Measurements from ENCODE around the gene ABCD1.
"Not testable (repeated sequence)": the region's sequence is repeated elsewhere in the genome, so short reads cannot be mapped to it uniquely, and the experiment has no call there.

ABCD1 gene

DNA sequence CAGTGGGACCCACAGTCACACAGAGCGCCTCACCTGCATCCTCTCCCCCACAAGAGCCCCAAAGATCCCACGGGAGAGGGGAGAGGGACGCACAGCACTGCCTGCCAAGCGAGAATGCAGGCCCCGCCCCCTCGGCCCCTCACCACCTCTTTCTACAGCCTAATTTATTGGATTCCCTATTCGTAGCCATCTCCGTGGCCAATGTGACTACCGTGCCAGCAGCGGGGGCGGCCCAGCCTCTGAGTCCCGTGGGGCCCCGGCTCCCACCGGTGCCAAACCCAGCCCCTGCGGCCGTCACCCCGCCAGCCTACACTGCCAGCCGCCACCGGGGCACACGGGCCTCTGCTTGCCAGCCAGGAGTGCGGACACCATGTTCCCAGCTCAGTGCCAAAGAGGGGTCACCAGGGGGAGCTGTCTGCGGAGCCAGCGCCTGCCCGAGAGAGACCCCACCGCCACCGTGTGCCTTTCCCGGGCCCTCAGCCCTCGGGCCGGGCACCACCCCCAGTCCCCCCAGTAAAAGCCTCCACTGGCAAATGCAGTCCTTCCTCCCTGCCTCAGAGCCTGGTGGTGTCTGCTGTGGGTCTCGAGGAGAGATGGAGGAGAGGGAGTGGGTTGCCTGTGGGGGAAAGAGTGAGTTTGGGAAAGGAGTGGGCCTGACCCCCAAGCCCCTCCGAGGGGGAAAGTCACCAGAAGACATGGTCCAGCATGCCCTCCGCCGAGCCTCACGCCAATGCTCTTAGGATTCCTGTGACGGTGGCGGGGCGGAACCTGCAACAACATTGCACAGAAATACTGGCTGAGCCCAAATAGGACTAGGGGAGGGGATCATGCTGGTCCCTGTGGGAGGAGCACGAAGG, 19.8 kb downstream of the ABCD1 start:
- H3K4me3 ChIP-seq (ENCODE audit: low read length): no peak overlapping the region
- no peak for DNase-seq (ENCODE audit: low read depth, low spot score)

DNA sequence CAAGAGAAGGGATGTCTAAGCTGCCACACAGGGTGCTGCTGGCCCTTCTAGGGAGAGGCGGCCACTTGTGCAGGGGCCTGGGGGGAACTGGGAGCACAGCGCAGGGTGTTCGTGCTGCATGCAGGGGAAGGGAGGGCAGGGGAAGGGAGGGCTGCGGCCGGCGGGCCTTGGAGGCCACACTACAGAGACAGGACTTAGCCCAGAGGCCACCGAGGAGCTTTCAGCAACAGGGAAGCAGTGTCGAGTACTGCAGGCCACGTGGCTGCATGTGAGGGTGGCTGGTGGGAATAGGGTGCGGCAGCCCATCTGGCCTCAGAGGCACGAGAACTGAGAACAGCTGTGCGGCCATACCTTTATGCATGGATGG, 20.4 kb downstream of the ABCD1 start:
- not testable (repeated sequence) for H3K4me3 ChIP-seq (ENCODE audit: low read length); DNase-seq (ENCODE audit: low read depth, low spot score)

DNA sequence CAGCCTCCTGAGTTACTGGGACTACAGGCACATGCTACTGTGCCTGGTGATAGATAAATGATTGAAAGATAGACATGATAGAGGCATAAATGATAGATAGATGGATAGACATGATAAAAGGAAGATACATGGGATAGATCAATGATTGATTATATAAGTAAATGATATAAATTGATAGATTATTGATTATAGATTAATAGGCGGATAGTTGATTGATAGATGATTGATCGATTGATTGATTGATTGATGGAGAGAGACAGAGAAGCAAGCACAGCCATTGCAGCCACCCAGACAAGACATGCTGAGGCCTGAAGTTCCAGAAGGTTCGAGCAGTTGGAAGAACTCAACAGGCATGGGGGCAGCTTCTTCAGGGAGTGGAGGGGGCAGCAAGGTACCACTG, 21.7 kb downstream of the ABCD1 start:
- H3K4me3 ChIP-seq (ENCODE audit: low read length): no peak overlapping the region
- no peak for DNase-seq (ENCODE audit: low read depth, low spot score)

DNA sequence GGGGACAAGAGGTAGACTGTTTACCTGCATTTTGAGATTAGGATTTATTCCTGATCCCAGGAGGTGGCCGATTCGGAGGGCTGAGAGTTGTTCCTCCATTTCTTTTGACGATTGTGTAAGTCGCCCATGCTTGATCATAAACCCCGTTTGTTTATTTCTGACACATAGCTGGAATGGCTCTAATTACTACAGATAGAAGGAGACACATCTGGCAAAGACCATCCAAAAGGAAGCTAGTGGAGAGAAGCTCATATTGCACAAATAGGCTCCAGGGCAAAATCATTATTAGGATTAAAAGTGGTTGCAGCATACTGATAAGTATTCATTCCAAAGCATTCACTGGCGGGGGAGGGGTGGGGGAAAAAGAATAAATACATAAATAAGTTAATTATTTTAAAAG, 22.3 kb downstream of the ABCD1 start:
- H3K4me3 ChIP-seq (ENCODE audit: low read length); DNase-seq (ENCODE audit: low read depth, low spot score): not testable (repeated sequence)

DNA sequence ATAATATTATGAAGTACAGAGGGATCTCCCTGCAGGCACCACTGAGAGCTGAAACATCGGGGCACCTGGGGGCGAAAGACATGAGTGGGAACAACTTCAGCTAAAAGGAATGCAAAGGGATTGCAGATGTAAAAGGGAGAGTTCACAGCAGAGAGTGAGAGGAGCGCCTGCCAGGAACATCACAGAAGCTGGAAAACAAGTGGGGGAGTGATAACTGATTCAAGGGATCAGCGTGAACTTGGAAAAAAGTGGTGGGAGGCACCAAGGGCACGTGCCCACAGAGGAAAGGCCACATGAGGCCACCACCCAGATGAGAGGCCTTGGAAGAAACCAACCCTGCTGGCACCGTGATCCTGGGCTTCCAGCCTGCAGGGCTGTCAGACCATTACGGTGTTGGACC, 24.4 kb downstream of the ABCD1 start:
- DNase-seq (ENCODE audit: low read depth, low spot score); H3K4me3 ChIP-seq (ENCODE audit: low read length): not testable (repeated sequence)

DNA sequence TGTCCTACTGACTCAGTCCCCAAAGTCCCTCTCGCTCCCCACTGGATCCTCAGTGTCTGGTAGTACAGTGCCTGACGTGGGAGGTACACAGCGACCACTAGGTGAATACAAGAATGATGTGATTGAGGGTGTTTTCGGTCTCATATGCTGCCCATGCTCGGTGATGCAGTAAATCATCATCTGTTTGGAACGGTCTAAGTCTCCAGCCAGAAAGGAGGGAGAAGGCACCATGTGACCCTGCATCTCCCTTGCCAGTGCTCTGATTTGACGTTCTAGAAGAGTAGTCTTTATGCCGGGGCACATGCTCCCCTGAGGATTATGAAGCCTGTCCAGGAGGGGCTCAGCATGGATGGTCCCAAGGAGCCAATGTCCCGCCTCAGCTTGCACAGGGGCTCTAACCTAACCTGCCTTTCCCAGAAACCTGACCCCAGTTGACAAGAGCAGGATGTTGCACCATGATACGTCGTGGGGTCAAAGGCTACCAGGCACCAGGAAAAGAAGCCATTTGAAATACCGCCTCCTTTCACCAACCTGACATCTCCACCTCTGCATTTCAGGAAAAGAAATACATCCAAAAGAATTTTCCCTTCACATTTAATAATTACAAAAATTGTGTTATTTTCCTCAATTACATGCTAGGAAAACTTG, 25.6 kb downstream of the ABCD1 start:
- H3K4me3 ChIP-seq (ENCODE audit: low read length): no peak overlapping the region
- no peak for DNase-seq (ENCODE audit: low read depth, low spot score)

DNA sequence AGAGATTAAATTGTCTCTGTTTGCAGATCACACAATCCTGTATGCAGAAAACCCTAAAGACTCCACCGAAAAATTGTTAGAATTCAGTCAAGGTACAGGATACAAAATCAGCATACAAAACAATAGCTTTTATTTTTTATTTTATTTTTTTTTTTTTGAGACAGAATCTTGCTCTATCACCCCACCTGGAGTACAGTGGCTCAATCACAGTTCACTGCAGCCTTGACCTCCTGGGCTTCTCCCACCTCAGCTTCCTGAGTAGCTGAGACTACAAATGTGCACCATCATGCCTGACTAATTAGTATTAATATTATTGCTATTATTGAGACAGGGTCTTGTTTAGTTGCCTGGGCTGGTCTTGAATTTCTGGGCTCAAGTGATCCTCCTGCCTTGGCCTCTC, 30.5 kb downstream of the ABCD1 start:
- DNase-seq (ENCODE audit: low read depth, low spot score): no peak
- H3K4me3 ChIP-seq (ENCODE audit: low read length): no peak overlapping the region

DNA sequence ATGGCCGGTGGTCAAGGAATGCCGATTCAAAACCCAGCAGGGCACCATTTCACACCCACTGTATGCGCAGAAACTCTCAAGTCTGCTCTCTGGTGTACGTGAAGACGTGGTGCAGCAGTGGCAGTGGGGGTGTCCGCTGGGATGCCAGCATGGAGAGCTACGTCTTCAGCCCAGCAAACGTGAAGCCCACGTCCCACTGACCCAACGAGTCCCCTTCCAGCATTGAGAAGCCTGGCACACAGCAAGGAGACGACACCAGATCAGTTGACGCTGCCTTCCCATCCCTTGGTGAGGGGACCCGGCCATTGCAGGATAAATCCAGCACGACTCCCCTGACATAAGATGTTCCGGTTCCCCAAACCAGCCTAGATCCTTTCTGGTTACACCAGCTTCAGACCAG, 37.2 kb downstream of the ABCD1 start:
- H3K4me3 ChIP-seq (ENCODE audit: low read length): no peak overlapping the region
- no peak for DNase-seq (ENCODE audit: low read depth, low spot score)

DNA sequence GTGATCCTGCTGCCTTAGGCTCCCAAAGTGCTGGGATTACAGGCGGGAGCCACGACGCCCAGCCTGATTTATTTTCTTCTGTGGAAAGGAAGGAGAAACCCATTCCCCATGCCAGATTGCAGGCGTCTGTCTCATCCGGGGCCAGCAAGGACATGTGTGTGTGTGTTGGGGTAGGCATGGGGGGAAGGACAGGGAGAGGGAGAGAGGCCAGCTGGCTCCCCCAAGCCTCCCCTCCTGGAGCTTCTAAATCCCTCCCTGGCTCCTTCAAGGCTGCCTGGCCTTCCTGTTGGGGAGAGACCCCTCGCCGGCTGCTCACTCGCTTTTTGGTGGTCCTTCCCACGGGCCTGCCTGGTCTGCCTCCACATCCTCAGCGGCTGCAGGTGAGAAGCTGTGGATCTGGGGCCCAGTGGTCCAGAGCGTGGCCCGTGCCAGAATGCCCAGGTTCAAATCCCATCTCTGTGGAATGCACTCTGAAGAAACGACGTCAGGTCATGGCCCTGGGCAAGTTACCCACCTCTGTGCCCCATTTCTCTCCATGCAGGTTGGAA, 38.0 kb downstream of the ABCD1 start:
- no peak overlapping the region for H3K4me3 ChIP-seq (ENCODE audit: low read length)
- DNase-seq (ENCODE audit: low read depth, low spot score): no peak

DNA sequence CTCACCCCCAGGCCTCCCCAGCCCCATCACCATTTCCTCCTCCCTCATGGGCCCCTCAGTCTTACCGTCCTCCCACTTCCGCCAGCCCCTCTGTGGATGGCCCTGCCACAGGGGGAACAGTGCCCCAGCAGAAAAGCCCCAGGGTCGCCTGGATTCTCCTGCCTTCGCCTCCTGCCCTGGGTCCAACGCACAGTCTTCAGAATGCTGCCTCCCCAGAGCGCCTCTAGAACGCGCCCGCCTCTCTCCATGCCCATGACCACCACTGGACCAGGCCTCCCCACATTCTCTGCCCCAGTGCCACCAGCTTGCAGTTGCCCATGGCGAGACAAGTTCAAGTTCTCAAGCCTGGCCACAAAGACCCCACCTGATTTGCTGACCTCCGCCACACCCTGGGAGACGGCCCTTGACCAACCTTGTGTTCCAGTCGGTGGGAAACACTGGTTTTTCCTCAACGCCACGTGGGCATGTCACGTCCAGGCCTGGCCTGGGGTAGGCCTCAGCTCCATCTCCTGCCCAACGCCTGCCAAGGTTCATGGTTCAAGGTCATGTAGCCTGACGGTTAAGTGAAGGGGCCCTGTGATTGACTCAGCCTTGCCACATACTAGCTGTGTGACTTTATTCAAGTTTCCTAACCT, 38.8 kb downstream of the ABCD1 start:
- no peak for DNase-seq (ENCODE audit: low read depth, low spot score)
- H3K4me3 ChIP-seq (ENCODE audit: low read length): no peak overlapping the region

DNA sequence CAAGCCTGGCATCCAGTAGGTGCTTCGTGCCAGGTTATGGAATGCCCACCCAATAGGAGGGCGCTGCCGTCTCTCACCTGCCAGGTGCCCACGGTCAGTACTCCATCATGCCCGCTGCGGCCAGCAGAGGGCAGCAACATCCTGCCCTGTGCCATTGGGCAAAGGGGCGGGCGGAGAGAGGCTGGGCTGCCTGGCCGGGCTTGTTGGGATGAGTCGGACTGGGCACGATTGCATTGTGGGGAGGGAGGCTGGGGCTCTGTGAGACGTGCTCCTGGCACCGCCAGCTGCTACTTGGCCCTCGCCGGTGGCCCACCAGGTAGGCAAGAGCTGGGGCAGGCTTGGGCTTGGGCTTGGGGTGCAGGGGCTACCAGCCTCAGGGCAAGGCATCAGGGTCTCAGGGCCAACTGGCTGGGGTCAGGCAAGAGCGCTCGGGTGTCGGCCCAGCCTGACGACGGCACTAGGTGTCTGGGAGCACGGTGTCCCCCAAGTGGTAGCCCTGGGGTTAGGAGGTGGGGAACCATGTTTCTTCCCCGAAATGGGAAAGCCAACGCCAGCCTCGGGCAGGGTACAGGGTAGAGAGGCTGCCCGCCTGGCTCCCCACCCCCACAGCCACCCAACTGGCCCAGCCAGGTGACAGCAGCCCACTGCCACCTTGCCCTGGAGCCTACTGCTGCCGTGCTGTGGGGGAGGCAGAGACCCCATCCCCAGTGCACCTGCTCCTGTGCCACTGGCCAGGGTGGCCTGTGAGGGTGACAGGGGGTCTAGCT, 39.5 kb downstream of the ABCD1 start, which contains the start of gene PLXNB3:
TSS of gene PLXNB3 (plus strand) at position 261 of the 767 bp plus-strand sequence. CDS start 1,287 bp downstream, outside the sequence.
- H3K4me3 ChIP-seq (ENCODE audit: low read length): no peak within 1 kb of the TSS
- peak; percentile 26 for DNase-seq (ENCODE audit: low read depth, low spot score)

DNA sequence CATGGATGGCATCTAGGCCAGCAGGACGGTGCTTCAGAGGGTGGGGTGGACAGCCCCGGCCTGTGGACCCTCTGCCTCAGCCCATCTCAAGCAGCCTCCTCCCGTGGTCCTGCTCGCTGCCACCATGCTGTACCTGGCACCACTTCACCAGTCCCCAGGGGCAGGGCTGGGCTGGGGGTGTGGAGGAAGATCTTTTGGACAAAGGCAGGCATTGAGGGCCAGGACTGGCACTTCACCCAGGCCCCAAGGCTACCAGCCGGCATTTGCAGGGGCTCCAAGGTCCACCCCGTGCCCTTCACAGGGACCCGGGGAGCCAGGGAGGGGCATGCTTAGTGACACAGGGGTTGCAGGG, 40.1 kb downstream of the ABCD1 start:
- no peak overlapping the region for H3K4me3 ChIP-seq (ENCODE audit: low read length)
- no peak for DNase-seq (ENCODE audit: low read depth, low spot score)

DNA sequence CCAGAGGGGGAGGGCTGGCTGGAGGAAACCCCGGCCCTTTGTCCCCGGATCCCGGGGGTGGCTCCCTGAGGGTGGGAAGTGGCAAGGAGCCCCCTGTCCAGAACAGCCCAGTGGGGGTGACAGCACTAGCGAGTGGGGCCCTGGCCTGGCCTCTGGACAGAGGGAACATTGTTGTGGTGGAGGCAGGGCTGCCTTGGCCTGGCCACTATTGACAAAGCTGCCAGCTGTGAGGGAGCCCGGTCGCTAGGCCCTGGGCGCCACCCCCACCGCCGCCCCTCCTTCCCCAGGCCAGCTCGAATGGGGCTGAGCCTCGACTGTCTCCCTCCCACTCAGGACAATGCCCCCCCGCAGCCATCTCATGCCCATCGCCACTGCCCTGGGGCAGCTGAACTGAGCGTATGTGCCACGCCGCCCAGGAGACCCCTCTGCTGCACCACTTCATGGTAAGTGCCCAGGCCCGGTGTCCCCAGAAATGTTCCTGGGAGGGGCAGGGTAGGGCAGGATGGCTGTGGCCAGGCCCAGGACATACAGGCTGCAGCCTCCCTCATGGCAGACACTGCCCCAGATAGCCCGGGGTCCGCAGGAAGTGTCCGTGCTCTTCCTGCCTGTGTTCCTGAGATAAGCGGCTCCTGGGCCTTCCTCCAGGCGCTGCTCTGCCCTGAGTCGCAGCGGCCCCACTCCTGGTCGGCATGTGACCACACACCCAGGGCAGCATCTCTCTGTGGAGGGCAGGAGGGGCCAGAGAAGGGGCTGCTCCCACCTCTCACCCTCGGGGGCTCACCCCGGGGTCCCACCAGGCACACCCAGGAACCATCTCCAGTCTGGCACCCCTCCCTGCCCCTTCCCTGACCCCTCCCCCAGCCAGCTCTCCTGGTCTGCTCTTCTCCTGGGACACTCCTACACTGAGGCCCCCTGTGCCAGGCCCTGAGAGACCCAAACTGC, 40.8 kb downstream of the ABCD1 start:
- H3K4me3 ChIP-seq (ENCODE audit: low read length): no peak overlapping the region; the same call in 1 of the 2 replicates
- DNase-seq (ENCODE audit: low read depth, low spot score): no peak

DNA sequence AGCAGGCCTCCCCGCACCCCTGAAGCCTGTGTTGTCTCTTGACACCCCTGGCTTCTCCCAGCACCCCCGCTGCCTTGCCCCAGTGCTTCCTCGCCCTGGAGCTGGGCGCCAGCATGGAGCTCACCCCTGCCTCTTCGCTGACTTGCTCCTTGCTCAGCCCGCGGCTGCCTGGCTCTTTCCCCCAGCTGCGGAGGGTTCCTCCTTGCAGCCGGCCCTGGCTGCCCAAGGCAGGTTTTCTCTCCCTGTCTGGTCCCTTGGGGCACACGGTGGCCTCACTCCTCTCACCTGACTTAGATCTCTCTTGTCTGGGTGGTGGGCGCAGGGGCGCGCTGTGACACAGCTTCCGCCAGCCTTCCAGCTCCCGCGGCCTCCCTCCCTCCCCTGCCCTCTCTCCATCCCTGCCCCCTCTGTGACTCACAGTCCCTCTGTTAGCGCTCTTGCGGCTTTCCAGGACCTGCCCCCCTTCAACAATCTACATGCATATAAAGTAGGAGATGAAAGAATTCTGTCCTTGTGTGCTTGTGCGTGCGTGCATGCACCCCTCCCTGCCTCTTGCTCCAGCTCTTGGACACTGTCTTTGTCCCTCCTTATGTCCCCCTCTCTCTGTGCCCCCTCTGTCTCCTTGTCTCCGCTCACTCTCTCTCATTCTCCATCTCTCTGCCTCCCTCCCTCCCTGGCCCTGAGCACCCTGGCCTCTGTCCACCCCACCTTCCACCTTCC, 41.6 kb downstream of the ABCD1 start:
- peak; percentile 45 for DNase-seq (ENCODE audit: low read depth, low spot score)
- H3K4me3 ChIP-seq (ENCODE audit: low read length): peak overlapping the region; percentile 27

DNA sequence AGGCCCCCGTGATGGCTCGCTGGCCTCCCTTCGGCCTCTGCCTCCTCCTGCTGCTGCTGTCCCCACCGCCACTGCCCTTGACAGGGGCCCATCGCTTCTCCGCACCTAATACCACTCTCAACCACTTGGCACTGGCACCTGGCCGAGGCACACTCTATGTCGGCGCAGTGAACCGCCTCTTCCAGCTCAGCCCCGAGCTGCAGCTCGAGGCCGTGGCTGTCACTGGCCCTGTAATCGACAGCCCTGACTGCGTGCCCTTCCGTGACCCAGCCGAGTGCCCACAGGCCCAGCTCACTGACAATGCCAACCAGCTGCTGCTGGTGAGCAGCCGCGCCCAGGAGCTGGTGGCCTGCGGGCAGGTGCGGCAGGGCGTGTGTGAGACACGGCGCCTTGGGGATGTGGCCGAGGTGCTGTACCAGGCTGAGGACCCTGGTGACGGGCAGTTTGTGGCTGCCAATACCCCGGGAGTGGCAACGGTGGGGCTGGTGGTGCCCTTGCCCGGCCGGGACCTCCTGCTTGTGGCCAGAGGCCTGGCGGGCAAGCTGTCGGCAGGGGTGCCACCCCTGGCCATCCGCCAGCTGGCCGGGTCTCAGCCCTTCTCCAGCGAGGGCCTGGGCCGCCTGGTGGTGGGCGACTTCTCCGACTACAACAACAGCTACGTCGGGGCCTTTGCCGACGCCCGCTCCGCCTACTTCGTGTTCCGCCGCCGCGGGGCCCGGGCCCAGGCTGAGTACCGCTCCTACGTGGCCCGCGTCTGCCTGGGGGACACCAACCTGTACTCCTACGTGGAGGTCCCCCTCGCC, 42.4 kb downstream of the ABCD1 start:
- no peak for DNase-seq (ENCODE audit: low read depth, low spot score)
- H3K4me3 ChIP-seq (ENCODE audit: low read length): no peak overlapping the region

DNA sequence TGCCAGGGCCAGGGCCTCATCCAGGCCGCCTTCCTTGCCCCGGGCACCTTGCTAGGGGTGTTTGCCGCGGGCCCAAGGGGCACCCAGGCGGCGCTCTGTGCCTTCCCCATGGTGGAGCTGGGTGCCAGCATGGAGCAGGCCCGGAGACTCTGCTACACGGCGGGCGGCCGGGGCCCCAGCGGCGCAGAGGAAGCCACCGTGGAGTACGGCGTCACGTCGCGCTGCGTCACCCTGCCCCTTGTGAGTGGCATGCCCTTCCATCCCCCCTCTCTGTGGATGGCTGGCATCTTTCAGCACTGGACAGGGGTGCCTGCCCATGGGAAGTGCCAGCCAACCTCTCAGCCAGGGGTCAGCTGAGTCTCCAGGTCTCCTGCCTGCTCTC, 43.0 kb downstream of the ABCD1 start:
- no peak overlapping the region for H3K4me3 ChIP-seq (ENCODE audit: low read length)
- DNase-seq (ENCODE audit: low read depth, low spot score): no peak
